ENCODE data around the gene HP1BP3. TPM values are rescaled to one million over a fixed set of nuclear protein-coding genes. Genes with fewer than 3 reads are reported as not detected.

HP1BP3 gene
- total RNA-seq, 4 donors from 2014 or later = 222 to 491 (median 311) TPM

- H3K4me3 ChIP-seq = peak overlapping the region; percentile 36 to 55 (median 46)
- H3K9me3 ChIP-seq = no peaks in the 10 kb centered on the region
- TF ChIP-seq POLR2A (IDR thresholded peaks at IDR 0.05) = no peak
- TF ChIP-seq, protein P1, sequence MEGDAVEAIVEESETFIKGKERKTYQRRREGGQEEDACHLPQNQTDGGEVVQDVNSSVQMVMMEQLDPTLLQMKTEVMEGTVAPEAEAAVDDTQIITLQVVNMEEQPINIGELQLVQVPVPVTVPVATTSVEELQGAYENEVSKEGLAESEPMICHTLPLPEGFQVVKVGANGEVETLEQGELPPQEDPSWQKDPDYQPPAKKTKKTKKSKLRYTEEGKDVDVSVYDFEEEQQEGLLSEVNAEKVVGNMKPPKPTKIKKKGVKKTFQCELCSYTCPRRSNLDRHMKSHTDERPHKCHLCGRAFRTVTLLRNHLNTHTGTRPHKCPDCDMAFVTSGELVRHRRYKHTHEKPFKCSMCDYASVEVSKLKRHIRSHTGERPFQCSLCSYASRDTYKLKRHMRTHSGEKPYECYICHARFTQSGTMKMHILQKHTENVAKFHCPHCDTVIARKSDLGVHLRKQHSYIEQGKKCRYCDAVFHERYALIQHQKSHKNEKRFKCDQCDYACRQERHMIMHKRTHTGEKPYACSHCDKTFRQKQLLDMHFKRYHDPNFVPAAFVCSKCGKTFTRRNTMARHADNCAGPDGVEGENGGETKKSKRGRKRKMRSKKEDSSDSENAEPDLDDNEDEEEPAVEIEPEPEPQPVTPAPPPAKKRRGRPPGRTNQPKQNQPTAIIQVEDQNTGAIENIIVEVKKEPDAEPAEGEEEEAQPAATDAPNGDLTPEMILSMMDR (IDR thresholded peaks at IDR 0.05) = no peak
- no peak for TF ChIP-seq EP300 (IDR thresholded peaks at IDR 0.05)
- no peak overlapping the region for H3K27ac ChIP-seq
- H3K36me3 ChIP-seq = peaks cover 0 to 12% (median 0%) of the 10 kb centered on the region in 3 donors
- H3K27me3 ChIP-seq = peaks cover 0 to 43% of the 10 kb centered on the region in 2 donors
- peaks cover 0 to 28% (median 19%) of the 10 kb centered on the region in 4 donors for H3K4me1 ChIP-seq
- DNase-seq (ENCODE audit: low spot score in 2 of 2) = no peak
- WGBS, 2 donors = 5 to 22% methylated on average over 25 to 41 of the region's 62 CpGs
Measured at GRCh38 chr1:20731057-20731991, 55.8 kb downstream of the HP1BP3 start.

DNA sequence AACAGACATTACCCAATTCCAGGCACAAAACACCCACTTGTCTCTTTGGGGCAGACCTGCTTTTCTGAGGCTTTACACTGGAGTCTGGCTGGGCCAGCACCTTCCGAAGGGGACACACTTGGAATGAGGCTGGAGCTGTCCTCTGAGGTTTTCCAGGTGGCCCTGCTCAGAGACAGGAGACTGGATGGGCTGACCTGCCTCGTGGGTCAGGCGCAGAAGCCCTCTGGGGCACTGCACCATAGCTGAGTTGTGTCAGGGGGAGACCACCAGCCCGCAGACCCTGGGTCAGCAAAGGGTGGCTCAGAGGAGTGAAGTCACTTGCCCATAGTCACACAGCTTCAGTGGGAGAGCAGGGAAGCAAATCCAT is 56.4 kb downstream of the HP1BP3 start:
- DNase-seq (ENCODE audit: low spot score in 2 of 2) = peak in 1 of 2 donors; percentile 9
- Histone ChIP-seq H3K4me1 (peaks cover 0 to 28% (median 19%) of the 10 kb centered on the region in 4 donors), H3K27me3 (peaks cover 0 to 43% of the 10 kb centered on the region in 2 donors), H3K9me3 (no peaks in the 10 kb centered on the region), H3K4me3 (no peak overlapping the region), H3K27ac (no peak overlapping the region), H3K36me3 (peaks cover 0 to 6% (median 0%) of the 10 kb centered on the region in 3 donors)
- TF ChIP-seq EP300 (IDR thresholded peaks at IDR 0.05) = no peak
- no peak for TF ChIP-seq POLR2A (IDR thresholded peaks at IDR 0.05)
- TF ChIP-seq, protein P1 (IDR thresholded peaks at IDR 0.05) = no peak
- 61 to 67% methylated on average over 1 to 4 of the region's 4 CpGs for WGBS, 2 donors

DNA sequence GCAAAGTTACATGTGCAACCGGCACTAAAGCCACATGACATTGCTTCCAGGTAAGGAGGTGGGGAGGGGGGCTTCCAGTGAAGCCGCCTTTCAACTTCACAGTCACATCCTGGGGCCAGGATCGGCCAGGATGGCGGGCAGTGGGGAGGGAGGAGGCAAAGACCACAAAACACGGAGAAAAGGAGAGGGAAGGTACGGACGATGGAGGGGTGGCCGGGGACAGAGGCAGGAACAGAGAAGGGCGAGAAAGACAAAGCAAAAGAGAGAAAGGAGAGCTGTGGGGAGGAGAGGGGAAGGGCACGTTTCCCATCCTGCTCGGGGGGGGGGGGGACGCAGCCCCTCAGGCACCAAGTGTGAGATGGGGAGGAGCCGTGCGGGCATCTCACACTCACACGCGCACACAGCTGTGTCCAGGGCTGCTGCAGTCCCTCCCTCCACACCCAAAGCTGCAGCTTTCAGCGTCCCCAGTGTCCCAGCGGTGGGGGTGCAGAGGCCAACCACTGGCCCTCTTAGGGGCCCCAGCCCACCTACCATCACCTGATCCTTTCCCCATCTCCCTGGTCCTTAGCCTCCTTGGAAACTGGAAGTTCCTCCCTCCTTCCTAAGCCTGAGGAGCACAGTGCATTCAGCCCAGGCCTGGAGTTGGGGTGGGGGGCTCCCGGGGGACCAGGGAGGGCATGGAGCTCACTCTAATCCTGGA is 57.0 kb downstream of the HP1BP3 start:
- Histone ChIP-seq H3K27ac (no peak overlapping the region), H3K4me1 (peaks cover 0 to 28% (median 19%) of the 10 kb centered on the region in 4 donors), H3K9me3 (no peaks in the 10 kb centered on the region), H3K27me3 (peaks cover 0 to 43% of the 10 kb centered on the region in 2 donors), H3K4me3 (no peak overlapping the region), H3K36me3 (peaks cover 0 to 2% (median 0%) of the 10 kb centered on the region in 3 donors)
- DNase-seq (ENCODE audit: low spot score in 2 of 2) = no peak
- no peak for TF ChIP-seq POLR2A (IDR thresholded peaks at IDR 0.05)
- TF ChIP-seq, protein P1 (IDR thresholded peaks at IDR 0.05) = no peak
- no peak for TF ChIP-seq EP300 (IDR thresholded peaks at IDR 0.05)
- 8 to 25% methylated on average over 19 of the region's 19 CpGs for WGBS, 2 donors

DNA sequence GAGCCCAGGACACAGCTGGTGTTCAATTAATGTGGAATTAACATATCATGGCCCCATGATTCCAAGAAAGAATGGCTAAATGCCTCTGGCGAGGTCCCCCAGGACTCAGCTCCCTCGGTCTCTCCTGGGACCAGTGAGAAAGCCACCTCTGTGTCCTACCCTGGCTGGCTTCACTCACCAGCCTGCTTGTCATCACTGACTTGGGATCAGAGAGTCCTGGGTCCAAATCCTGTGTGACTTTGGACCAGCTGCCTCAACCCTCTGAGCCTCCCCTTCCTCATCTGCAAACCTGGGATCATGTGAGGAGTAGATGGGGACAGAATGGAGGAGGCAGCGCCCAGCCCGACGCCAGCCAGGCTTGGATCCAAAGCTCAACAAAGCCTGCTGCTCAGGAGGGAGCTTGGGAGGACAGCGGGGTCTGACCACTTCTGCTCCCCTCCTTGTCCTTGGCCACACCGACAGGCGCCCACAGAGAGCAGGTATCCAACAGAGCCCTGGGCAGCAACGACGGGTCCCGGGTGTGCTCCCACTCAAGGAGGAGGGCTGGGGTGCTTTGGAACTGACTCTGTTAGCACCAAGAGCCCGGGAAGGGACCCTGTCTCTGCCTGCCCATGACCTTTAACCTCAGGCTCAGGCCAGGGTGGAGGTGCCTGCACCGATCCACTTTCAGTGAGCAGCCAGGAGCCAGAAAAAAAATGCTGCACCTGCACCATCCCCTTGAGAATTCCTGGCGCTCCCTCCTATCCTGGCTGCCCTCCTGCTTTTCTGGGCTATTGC is 57.8 kb downstream of the HP1BP3 start:
- WGBS, 2 donors = 49 to 56% methylated on average over 5 to 12 of the region's 14 CpGs
- Histone ChIP-seq H3K36me3 (no peaks in the 10 kb centered on the region), H3K27ac (no peak overlapping the region), H3K27me3 (peaks cover 0 to 43% of the 10 kb centered on the region in 2 donors), H3K4me3 (no peak overlapping the region), H3K4me1 (peaks cover 0 to 28% (median 19%) of the 10 kb centered on the region in 4 donors), H3K9me3 (no peaks in the 10 kb centered on the region)
- no peak for DNase-seq (ENCODE audit: low spot score in 2 of 2)
- no peak for TF ChIP-seq POLR2A (IDR thresholded peaks at IDR 0.05)
- TF ChIP-seq EP300 (IDR thresholded peaks at IDR 0.05) = no peak
- TF ChIP-seq, protein P1 (IDR thresholded peaks at IDR 0.05) = no peak
